Stimulated activated CD4-positive, alpha-beta T cell treated with anti-CD3 and anti-CD28 coated beads, Interleukin-15, amount 100 ng/mL, for 1 hour (primary cell): ENCODE measurements around the gene MYO16.
"Not testable (repeated sequence)": the region's sequence is repeated elsewhere in the genome, so short reads cannot be mapped to it uniquely, and the experiment has no call there.

Experiments
- DNase-seq, 2 donors: peaks; one replicate each; pipeline ENCODE4 v3.0.0-alpha.2; 2020; ENCODE audit warnings: low read depth in 1 of 2, low spot score in 1 of 2

Gene MYO16

GRCh38 chr13:109036078-109036780, 406.8 kb downstream of the MYO16 start:
- no peak for DNase-seq

- no peak for DNase-seq
Observed at GRCh38 chr13:109043636-109044035, 414.2 kb downstream of the MYO16 start.

GRCh38 chr13:109055850-109056249, 426.4 kb downstream of the MYO16 start:
- no peak for DNase-seq

GRCh38 chr13:109058087-109058486, 428.7 kb downstream of the MYO16 start:
- no peak for DNase-seq

GRCh38 chr13:109072505-109072904, 443.1 kb downstream of the MYO16 start:
- DNase-seq = no peak

- DNase-seq = no peak
Observed at GRCh38 chr13:109074436-109074835, 445.0 kb downstream of the MYO16 start.

- DNase-seq = no peak
Observed at GRCh38 chr13:109074853-109075252, 445.4 kb downstream of the MYO16 start.

- no peak for DNase-seq
Observed at GRCh38 chr13:109087916-109088623, 458.7 kb downstream of the MYO16 start.

GRCh38 chr13:109088624-109088917, 459.2 kb downstream of the MYO16 start:
- DNase-seq = no peak

- DNase-seq = no peak
Observed at GRCh38 chr13:109090796-109091195, 461.4 kb downstream of the MYO16 start.

GRCh38 chr13:109091249-109091648, 461.8 kb downstream of the MYO16 start:
- DNase-seq = no peak

- DNase-seq = not testable (repeated sequence)
Observed at GRCh38 chr13:109092186-109092585, 462.8 kb downstream of the MYO16 start.

- DNase-seq = no peak
Observed at GRCh38 chr13:109093998-109094397, 464.6 kb downstream of the MYO16 start.

- DNase-seq = no peak
Observed at GRCh38 chr13:109095126-109095525, 465.7 kb downstream of the MYO16 start.

- no peak for DNase-seq
Observed at GRCh38 chr13:109096101-109096500, 466.7 kb downstream of the MYO16 start.

GRCh38 chr13:109100705-109101304, 471.4 kb downstream of the MYO16 start:
- DNase-seq = no peak

- no peak for DNase-seq
Observed at GRCh38 chr13:109101550-109102144, 472.2 kb downstream of the MYO16 start.

GRCh38 chr13:109105899-109106298, 476.5 kb downstream of the MYO16 start:
- DNase-seq = no peak

GRCh38 chr13:109110159-109110558, 480.7 kb downstream of the MYO16 start:
- no peak for DNase-seq

- no peak for DNase-seq
Observed at GRCh38 chr13:109111141-109111540, 481.7 kb downstream of the MYO16 start.

- DNase-seq = no peak
Observed at GRCh38 chr13:109113427-109113826, 484.0 kb downstream of the MYO16 start.

- no peak for DNase-seq
Observed at GRCh38 chr13:109114162-109114561, 484.8 kb downstream of the MYO16 start.
